AG09319 (cell line): ENCODE results near the gene ABCC3.

Source experiments
- DNase-seq: peaks from one replicate; pipeline ENCODE4 v3.0.0-alpha.2; 2010; ENCODE audit warnings: low read depth; ENCODE audit errors: extremely low read depth
- TF ChIP-seq, protein P1 (sequence below): IDR thresholded peaks from 2 replicates; pipeline ENCODE4 v1.5.1; 2011; ENCODE audit warnings: low read depth, mild to moderate bottlenecking, inconsistent platforms, low read length, moderate library complexity

Gene ABCC3

DNA sequence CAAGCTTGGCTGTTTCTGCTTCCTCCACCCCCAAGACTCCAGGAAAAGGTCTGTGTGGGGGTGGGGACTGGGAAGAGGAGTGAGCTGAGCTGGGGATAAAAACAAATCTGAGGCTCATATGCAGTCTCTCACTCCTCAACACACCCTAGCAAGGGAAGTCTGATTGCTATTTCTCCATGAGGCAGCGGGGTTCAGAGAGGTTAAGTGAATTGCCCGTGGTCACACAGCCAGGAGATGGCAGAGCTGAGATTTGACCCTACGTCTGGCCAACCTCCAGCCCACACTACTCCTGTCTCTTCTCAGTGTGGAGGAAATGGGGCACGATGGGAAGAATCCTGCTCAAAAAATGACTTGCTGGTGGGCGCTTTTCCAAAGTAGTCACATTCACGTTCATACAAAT is 4.8 kb upstream of the ABCC3 start:
- TF ChIP-seq, protein P1, sequence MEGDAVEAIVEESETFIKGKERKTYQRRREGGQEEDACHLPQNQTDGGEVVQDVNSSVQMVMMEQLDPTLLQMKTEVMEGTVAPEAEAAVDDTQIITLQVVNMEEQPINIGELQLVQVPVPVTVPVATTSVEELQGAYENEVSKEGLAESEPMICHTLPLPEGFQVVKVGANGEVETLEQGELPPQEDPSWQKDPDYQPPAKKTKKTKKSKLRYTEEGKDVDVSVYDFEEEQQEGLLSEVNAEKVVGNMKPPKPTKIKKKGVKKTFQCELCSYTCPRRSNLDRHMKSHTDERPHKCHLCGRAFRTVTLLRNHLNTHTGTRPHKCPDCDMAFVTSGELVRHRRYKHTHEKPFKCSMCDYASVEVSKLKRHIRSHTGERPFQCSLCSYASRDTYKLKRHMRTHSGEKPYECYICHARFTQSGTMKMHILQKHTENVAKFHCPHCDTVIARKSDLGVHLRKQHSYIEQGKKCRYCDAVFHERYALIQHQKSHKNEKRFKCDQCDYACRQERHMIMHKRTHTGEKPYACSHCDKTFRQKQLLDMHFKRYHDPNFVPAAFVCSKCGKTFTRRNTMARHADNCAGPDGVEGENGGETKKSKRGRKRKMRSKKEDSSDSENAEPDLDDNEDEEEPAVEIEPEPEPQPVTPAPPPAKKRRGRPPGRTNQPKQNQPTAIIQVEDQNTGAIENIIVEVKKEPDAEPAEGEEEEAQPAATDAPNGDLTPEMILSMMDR: no peak

DNA sequence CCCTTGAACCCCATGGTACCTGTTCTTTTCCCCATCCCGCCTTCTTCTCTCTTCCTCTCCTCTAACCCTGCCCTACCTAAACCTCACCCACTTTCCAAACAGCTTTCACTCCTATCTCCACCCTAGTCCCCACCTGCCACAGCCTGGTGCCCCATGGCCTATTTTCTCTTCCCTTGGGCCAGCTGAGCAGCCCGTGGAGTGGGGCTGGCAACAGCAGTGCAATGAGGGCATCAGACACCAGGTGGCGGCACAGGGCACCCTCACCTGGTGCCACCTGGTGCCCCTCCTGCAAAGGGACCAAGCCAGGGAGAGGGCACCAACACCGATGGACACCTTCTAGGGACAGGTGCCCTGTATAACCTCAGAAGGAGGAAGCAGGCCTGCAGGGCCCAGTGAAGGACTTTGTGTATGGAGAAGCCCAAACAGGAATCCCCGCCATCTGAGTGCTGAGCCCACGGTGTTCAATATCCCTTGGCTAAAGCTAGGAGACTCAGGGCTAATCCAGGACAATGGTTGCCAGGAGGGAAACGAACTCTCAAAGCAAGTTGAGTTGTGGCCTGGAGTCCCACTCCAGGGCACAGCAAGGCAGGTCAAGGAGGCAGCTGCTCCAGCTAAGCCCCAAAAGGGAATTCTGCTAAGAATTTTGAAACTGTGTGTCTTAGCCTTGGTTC is 4.0 kb upstream of the ABCC3 start:
- TF ChIP-seq, protein P1: peak; percentile 77
- no peak for DNase-seq

More for the DNA sequence above, 4.8 kb upstream of the ABCC3 start:
- no peak for DNase-seq

DNA sequence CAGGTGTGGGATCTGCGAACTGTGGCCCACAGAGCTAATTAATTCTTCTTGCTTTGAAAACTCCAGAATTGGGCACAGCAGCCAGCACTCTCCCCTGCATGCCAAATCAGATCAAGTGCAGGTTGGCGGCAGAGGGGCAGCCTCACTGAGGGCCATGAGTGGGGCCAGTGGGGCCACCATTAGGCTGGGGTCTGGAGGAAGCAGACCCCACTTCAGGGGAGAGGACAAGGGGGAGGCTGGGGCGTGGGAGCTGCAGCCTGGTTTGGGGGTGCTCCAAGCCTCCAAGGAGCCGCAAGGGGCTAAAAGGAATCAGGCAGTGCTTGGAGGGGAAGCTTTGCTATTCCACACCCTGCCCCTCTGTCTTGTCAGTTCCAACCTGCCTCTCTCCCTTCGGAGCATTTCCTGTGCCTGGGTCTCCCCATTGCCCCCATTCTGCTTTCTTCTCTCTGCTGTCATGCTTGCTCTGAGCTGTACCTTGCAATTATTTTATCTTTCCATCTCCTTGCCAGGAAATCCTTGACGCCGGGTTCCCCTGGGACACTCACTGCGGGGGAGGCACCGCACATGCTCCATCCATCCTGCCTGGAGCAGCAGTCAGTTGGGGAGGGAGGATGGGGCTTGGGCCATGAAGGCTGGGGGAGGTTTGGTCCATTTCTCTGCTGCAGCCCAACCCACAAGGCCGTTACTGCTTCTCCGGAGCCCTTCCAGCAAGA is 3.3 kb upstream of the ABCC3 start:
- no peak for DNase-seq
- TF ChIP-seq, protein P1: no peak

DNA sequence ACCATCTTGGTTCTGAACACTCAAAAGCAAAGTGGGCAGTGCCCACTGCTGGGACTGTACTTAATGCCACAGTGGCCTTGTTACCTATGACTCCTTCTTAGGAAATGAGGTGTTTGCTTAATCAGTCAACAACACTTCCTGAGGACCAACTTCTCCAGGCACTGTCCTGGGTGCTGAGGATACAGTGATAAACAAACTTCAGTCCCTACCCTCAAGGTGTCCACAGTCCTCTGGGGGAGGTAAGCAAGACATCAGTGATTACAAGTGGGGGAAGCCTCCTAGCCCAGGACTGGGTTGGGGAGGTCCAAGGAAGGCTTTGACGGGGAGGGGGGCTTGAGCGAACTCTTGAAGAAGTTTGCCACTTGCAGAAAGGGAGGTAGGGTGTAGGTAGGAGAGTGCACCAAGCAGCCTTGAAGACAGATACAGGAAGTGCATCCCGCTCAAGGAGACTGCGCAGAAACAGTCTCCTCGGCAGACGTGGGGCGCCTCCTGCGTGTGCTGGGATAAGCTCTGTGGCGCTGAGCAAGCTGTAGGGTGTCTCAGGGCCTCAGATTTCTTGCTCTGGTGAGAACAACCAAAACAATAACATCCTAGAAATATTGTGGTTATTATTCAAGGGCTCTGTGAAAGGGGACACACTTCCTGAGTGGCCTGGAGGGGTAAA is 2.6 kb upstream of the ABCC3 start:
- DNase-seq: no peak
- TF ChIP-seq, protein P1: no peak

DNA sequence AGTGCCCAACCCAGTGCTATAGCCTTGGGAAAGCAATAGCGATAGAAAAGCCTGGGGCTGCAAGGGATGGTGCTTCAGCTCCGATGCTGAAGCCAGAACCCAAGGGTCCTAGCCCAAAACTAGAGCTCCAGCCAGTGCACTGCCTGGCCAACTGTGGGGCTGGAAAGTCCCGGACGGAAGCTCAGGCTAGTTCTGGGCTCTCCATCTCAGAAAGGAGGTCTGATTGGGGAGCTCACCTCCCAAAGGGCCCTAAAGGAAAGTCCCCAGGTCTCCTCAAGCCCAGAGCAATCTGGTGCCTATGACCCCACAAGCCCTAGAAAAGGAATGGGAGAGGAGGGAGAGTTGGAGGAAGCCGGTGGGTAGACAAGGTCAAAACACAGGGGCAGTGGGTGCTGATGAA is 2.0 kb upstream of the ABCC3 start:
- TF ChIP-seq, protein P1: no peak
- DNase-seq: no peak

DNA sequence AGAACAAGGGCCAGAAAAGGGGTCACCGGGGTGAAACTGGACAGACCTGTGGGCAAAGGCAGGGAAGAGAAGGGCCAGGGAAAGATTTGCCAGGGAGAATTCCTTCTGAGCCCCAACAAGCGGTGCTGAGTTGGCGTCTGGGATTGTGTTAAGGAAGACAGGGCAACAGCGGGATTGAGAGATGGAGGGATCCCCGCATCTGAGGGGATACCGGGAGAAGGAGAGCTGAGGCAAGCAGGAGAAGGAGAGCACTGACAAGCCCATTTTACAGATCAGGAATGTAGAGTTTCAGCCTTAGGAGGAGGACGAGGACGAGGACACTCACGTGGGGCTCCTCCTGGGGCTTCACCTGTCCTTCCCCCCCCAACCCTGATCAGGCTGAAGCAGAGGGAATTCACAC is 998 bp upstream of the ABCC3 start:
- TF ChIP-seq, protein P1: no peak
- no peak for DNase-seq
